Upper lobe of right lung (tissue), 1 donor: ENCODE results near the gene LTBP2. TPM values are rescaled to one million over a fixed set of nuclear protein-coding genes. Genes with fewer than 3 reads are reported as not detected.

Experiments
- ATAC-seq: fragments of 200-7000 bp; cut with Tn5 transposase; one replicate; pipeline ENCODE4 v1.9.1; 2020; ENCODE audit warnings: mild to moderate bottlenecking, moderate library complexity
- DNase-seq: peaks from one replicate; pipeline ENCODE4 v3.0.0-alpha.2; 2020
- H3K27ac ChIP-seq: fragments of 200-600 bp; one replicate; pipeline ENCODE4 v1.8.0; 2022
- H3K27me3 ChIP-seq: fragments of 200-600 bp; one replicate; pipeline ENCODE4 v1.8.0; 2022; ENCODE audit warnings: mild to moderate bottlenecking
- H3K36me3 ChIP-seq: fragments of 200-600 bp; one replicate; pipeline ENCODE4 v1.8.0; 2022
- H3K4me1 ChIP-seq: fragments of 200-600 bp; one replicate; pipeline ENCODE4 v1.8.0; 2022
- H3K4me3 ChIP-seq: fragments of 200-600 bp; one replicate; pipeline ENCODE4 v1.8.0; 2022; ENCODE audit warnings: mild to moderate bottlenecking
- H3K9me3 ChIP-seq: fragments of 200-600 bp; one replicate; pipeline ENCODE4 v1.8.0; 2022
- CTCF ChIP-seq: fragments of 200-600 bp; IDR thresholded peaks from one replicate; pipeline ENCODE4 v1.8.0; 2022; ENCODE audit warnings: antibody characterized with exemption
- intact Hi-C: fragments of 100-400 bp; cut with DNase I; formaldehyde crosslinking; loops from one replicate; pipeline ENCODE4 v1.11.0; 2022
- total RNA-seq: library from RNA; stranded (reverse); fragmentation: NEBNext Ultra II Directional; extraction: Animal tissue kit (Norgen Biotek cat#: 25700); gene quantifications from one replicate; pipeline ENCODE4 v1.2.1, GENCODE V29; 2021
- donor health status: DM: no; HTN: yes; CAD: no; lungs with severe emphysema.

LTBP2 gene
- total RNA-seq, 1 donor from 2014 or later, result 117 TPM

- peaks cover 11% of the 10 kb centered on the region for H3K4me1 ChIP-seq
- H3K27ac ChIP-seq, result no peak overlapping the region
- no peak overlapping the region for H3K4me3 ChIP-seq
- intact Hi-C loops, result loop anchor here (10.0 kb wide), 1 partner anchor 95 kb away; no protein-coding TSS in a partner anchor
- TF ChIP-seq CTCF, result no peak
- H3K27me3 ChIP-seq, result no peaks in the 10 kb centered on the region
- H3K36me3 ChIP-seq, result peaks cover 10% of the 10 kb centered on the region
- DNase-seq (peak; percentile 34), ATAC-seq (no peak)
- H3K9me3 ChIP-seq, result no peaks in the 10 kb centered on the region
These were observed 102.3 kb downstream of the LTBP2 start for GRCh38 chr14:74509587-74510222.

GRCh38 chr14:74508844-74509428 lies 103.1 kb downstream of the LTBP2 start:
- peaks cover 3% of the 10 kb centered on the region for H3K4me1 ChIP-seq
- H3K27me3 ChIP-seq, result no peaks in the 10 kb centered on the region
- no peaks in the 10 kb centered on the region for H3K9me3 ChIP-seq
- no peak overlapping the region for H3K4me3 ChIP-seq
- H3K27ac ChIP-seq, result no peak overlapping the region
- intact Hi-C loops, result loop anchor here (10.0 kb wide), 1 partner anchor 96 kb away; no protein-coding TSS in a partner anchor
- peaks cover 10% of the 10 kb centered on the region for H3K36me3 ChIP-seq
- no peak for TF ChIP-seq CTCF
- ATAC-seq, result no peak
- DNase-seq, result peak; percentile 52

- intact Hi-C loops, result loop anchor here (10.0 kb wide), 1 partner anchor 96 kb away; no protein-coding TSS in a partner anchor
- DNase-seq, result peak; percentile 51
- no peak for TF ChIP-seq CTCF
- no peaks in the 10 kb centered on the region for H3K4me1 ChIP-seq
- H3K4me3 ChIP-seq, result no peak overlapping the region
- H3K27ac ChIP-seq, result no peak overlapping the region
- no peaks in the 10 kb centered on the region for H3K9me3 ChIP-seq
- H3K36me3 ChIP-seq, result peaks cover 10% of the 10 kb centered on the region
- H3K27me3 ChIP-seq, result no peaks in the 10 kb centered on the region
- no peak for ATAC-seq
These were observed 103.7 kb downstream of the LTBP2 start for GRCh38 chr14:74508292-74508731.

GRCh38 chr14:74507840-74508239 lies 104.2 kb downstream of the LTBP2 start:
- H3K9me3 ChIP-seq, result no peaks in the 10 kb centered on the region
- ATAC-seq (no peak), DNase-seq (no peak)
- H3K27me3 ChIP-seq, result no peaks in the 10 kb centered on the region
- H3K27ac ChIP-seq, result no peak overlapping the region
- H3K4me3 ChIP-seq, result no peak overlapping the region
- no peak for TF ChIP-seq CTCF
- H3K4me1 ChIP-seq, result no peaks in the 10 kb centered on the region
- intact Hi-C loops, result loop anchor here (10.0 kb wide), 1 partner anchor 97 kb away; no protein-coding TSS in a partner anchor
- H3K36me3 ChIP-seq, result peaks cover 10% of the 10 kb centered on the region

GRCh38 chr14:74507085-74507484 lies 105.0 kb downstream of the LTBP2 start:
- DNase-seq (no peak), ATAC-seq (no peak)
- H3K36me3 ChIP-seq, result peaks cover 10% of the 10 kb centered on the region
- H3K9me3 ChIP-seq, result no peaks in the 10 kb centered on the region
- no peaks in the 10 kb centered on the region for H3K4me1 ChIP-seq
- TF ChIP-seq CTCF, result no peak
- no peaks in the 10 kb centered on the region for H3K27me3 ChIP-seq
- intact Hi-C loops, result loop anchor here (10.0 kb wide), 1 partner anchor 98 kb away; no protein-coding TSS in a partner anchor
- H3K4me3 ChIP-seq, result no peak overlapping the region
- no peak overlapping the region for H3K27ac ChIP-seq
